Measurements from ENCODE around the gene SYT8. TPM values are rescaled to one million over a fixed set of nuclear protein-coding genes. Genes with fewer than 3 reads are reported as not detected.
A peak's percentile ranks its signal among the peaks of the same experiment; 100 is the strongest.

Gene SYT8
- total and polyA plus RNA-seq, 10 donors: 0.83 TPM; not detected in 9

GRCh38 chr11:1878137-1879031 lies 43.6 kb downstream of the SYT8 start:
- H3K4me3 ChIP-seq: peak overlapping the region in 1 of 8 donors; percentile 71
- H3K36me3 ChIP-seq: peaks cover 0 to 88% (median 19%) of the 10 kb centered on the region in 6 donors
- H3K9me3 ChIP-seq: no peaks in the 10 kb centered on the region
- H3K4me1 ChIP-seq: peaks cover 37 to 95% (median 78%) of the 10 kb centered on the region in 6 donors
- H3K27me3 ChIP-seq (replicated peaks in 1 of 7): no peaks in the 10 kb centered on the region
- no peak for TF ChIP-seq POLR2A (IDR thresholded peaks at IDR 0.05)
- TF ChIP-seq POLR2AphosphoS5 (IDR thresholded peaks at IDR 0.05): peak in 1 of 3 donors; percentile 40
- 83 to 92% (median 86%) methylated on average over 18 to 30 of the region's 30 CpGs for WGBS, 5 donors
- peak overlapping the region in 5 of 8 donors; percentile 6 to 86 (median 76) for H3K27ac ChIP-seq
- DNase-seq: peak; percentile 75
- intact Hi-C loops (cut with DNase I; ENCODE audit: low total_unique reads): no loop called here

DNA sequence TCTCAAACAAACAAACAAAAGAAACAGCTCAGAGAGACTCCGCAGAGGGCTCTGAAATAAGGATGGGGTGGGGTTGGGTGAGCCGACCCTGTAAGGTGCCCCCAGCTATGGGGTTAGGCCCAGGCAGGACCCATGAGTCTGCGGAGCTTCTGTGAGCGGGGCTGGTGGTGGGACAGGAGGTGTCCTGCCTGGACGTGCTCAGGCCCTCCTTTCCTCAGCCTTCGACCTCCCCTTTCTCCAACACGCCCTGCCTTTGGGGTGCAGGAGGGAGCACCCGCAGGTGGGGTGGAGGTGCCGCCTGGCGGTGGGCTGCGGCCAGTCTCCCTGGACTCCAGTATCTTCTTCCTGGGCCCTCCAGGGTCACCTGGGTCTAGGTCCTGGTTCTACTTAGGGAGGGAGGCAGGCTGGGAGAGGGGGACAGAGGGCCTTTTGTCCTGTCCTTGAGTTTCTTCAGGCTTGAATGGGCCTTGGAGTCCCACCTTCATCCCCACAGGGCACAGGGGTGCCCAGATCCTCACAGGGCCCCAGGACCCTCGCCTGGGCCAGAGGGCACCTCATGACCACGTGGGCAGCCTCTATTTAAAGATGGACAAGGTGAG lies 44.7 kb downstream of the SYT8 start:
- DNase-seq: peak; percentile 74
- H3K27me3 ChIP-seq (replicated peaks in 1 of 7): no peaks in the 10 kb centered on the region
- intact Hi-C loops (cut with DNase I; ENCODE audit: low total_unique reads): no loop called here
- H3K36me3 ChIP-seq: peaks cover 0 to 96% (median 30%) of the 10 kb centered on the region in 6 donors
- H3K4me3 ChIP-seq: peak overlapping the region in 1 of 8 donors; percentile 11
- H3K4me1 ChIP-seq: peaks cover 37 to 89% (median 77%) of the 10 kb centered on the region in 6 donors
- H3K27ac ChIP-seq: peak overlapping the region in 6 of 8 donors; percentile 13 to 86 (median 73)
- TF ChIP-seq POLR2AphosphoS5 (IDR thresholded peaks at IDR 0.05) (peak; percentile 3 to 54 (median 17)), CTCF (IDR thresholded peaks at IDR 0.05 in 8 of 11, conservative IDR thresholded peaks at IDR 0.05 in 3 of 11) (no peak)
- 81 to 94% (median 84%) methylated on average over 6 to 13 of the region's 13 CpGs for WGBS, 5 donors
- no peaks in the 10 kb centered on the region for H3K9me3 ChIP-seq

DNA sequence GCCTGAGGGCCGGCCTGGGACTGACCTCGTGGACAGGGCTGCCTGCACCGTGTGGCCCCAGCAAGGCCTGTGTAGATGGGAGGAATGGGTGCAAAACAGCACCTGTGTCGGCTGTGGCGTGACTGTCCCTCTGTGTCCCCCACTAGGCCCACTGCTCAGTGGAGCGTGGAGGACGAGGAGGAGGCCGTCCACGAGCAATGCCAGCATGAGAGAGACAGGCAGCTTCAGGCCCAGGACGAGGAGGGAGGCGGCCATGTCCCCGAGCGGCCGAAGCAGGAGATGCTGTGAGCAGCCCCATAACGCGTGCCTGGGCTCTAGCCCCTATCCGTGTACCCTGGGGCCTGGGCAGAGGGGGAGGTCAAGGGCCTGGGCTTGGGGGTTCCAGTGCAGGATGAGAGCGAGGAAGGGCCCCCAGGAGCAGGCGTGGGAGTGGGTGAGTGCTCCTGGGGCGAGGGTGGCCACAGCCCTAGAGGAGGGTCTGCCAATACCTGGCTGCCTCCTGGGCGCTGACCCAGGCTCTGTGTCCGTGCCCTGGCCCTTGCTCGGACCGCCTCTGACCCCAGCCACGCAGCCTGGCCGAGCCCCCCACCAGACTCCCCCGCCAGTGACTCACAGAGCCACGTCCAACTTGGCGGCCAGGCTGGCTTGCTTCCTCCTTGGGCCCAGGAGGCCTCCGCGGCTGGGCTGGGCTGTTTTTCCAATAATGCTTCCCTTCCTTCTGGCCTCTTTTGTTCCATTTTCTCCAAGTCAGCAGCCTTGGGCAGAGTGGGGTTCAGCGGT lies 45.3 kb downstream of the SYT8 start:
- 74 to 83% (median 76%) methylated on average over 28 to 32 of the region's 32 CpGs for WGBS, 5 donors
- H3K27ac ChIP-seq: peak overlapping the region; percentile 35 to 86 (median 66)
- DNase-seq: peak; percentile 83
- no peaks in the 10 kb centered on the region for H3K27me3 ChIP-seq (replicated peaks in 1 of 7)
- TF ChIP-seq POLR2AphosphoS5 (IDR thresholded peaks at IDR 0.05) (peak in 2 of 3 donors; percentile 45 to 65), POLR2A (IDR thresholded peaks at IDR 0.05) (no peak), CTCF (IDR thresholded peaks at IDR 0.05 in 8 of 11, conservative IDR thresholded peaks at IDR 0.05 in 3 of 11) (peak in 1 of 11 experiments; percentile 2)
- intact Hi-C loops (cut with DNase I; ENCODE audit: low total_unique reads): loop anchor here (5.0 kb wide), 1 partner anchor 37 kb away; the partner anchor contains the start of gene TNNT3
- H3K9me3 ChIP-seq: no peaks in the 10 kb centered on the region
- peaks cover 0 to 96% (median 37%) of the 10 kb centered on the region in 6 donors for H3K36me3 ChIP-seq
- peaks cover 37 to 82% (median 73%) of the 10 kb centered on the region in 6 donors for H3K4me1 ChIP-seq
- H3K4me3 ChIP-seq: no peak overlapping the region

DNA sequence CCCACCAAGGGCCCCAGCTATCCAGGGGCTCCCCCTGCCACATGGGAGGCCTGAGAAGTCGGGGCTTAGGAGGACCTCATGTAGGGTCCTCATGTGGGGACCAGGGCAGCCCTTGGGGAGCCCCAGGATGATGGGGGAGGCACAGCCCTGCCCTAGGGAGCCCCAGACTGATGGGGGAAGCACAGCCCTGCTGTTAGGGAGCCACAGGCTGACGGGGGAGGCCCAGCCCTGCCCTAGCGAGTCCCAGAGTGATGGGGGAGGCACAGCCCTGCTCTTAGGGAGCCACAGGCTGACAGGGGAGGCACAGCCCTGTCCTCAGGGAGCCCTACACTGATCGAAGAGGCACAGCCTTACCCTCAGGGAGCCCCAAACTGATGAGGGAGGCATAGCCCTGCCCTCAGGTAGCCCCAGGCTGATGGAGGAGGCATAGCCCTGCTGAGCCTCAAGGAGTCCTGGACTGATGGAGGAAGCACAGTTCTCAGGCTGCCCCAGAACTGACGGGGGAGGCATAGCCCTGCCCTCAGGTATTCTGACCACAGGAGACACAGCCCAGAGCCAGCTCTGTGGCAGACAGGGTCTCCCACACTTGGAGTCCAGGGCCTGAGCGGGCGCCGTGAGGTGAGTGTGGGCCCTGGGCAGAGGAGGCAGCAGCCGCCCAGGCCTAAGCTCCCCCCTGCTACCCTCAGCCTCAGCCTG lies 46.1 kb downstream of the SYT8 start:
- H3K4me1 ChIP-seq: peaks cover 34 to 74% (median 70%) of the 10 kb centered on the region in 6 donors
- peak; percentile 69 for DNase-seq
- no peak for TF ChIP-seq POLR2AphosphoS5 (IDR thresholded peaks at IDR 0.05)
- TF ChIP-seq CTCF (IDR thresholded peaks at IDR 0.05 in 8 of 11, conservative IDR thresholded peaks at IDR 0.05 in 3 of 11): peak in 1 of 11 experiments; percentile 15
- H3K9me3 ChIP-seq: no peaks in the 10 kb centered on the region
- intact Hi-C loops (cut with DNase I; ENCODE audit: low total_unique reads): loop anchor here (5.0 kb wide), 1 partner anchor 36 kb away; the partner anchor contains the start of gene TNNT3
- WGBS, 5 donors: 71 to 83% (median 82%) methylated on average over 1 to 9 of the region's 9 CpGs
- H3K27me3 ChIP-seq (replicated peaks in 1 of 7): no peaks in the 10 kb centered on the region
- H3K4me3 ChIP-seq: peak overlapping the region in 1 of 8 donors; percentile 34
- peak overlapping the region; percentile 35 to 86 (median 66) for H3K27ac ChIP-seq
- peaks cover 0 to 96% (median 44%) of the 10 kb centered on the region in 6 donors for H3K36me3 ChIP-seq
